HEK293 (cell line): ENCODE results near the gene TM4SF1.
A peak's percentile ranks its signal among the peaks of the same experiment; 100 is the strongest.

Experiments
- CTCF ChIA-PET: fragments of 350-600 bp; formaldehyde crosslinking; extraction: SDS; loops from one replicate; lab custom pipeline; 2021; ENCODE audit warnings: antibody characterized with exemption; lab: Yijun Ruan, JAX
- POLR2A ChIA-PET: fragments of 300-600 bp; formaldehyde crosslinking; extraction: SDS; loops from one replicate; lab custom pipeline; 2020; ENCODE audit warnings: antibody characterized with exemption, inconsistent platforms; lab: Yijun Ruan, JAX
- H3K27ac ChIP-seq: fragments of 200-500 bp; sonication (Bioruptor generic); 2 replicates; pipeline ENCODE4 v1.5.1; 2014; ENCODE audit warnings: low read depth, low read length, control low read depth, inconsistent platforms; ENCODE audit errors: extremely low read depth
- H3K36me3 ChIP-seq, 2 experiments: fragments of 200-500 bp in 1 of 2; sonication (Bioruptor generic) in 1 of 2; 1 replicate in 1 of 2; 2 replicates in 1 of 2; pipeline ENCODE4 v1.5.1; 2014 to 2017; ENCODE audit warnings: inconsistent platforms in 2 of 2, low read length in 2 of 2; ENCODE audit not compliant: control insufficient read depth in 2 of 2, insufficient read depth in 1 of 2
- H3K4me1 ChIP-seq: fragments of 200-500 bp; sonication (Bioruptor generic); 2 replicates; pipeline ENCODE4 v1.5.1; 2014; ENCODE audit warnings: mild to moderate bottlenecking, low read length, inconsistent platforms; ENCODE audit not compliant: control insufficient read depth, insufficient read depth
- H3K4me3 ChIP-seq: 2 replicates; pipeline ENCODE4 v1.5.1; 2011; ENCODE audit warnings: low read depth, mild to moderate bottlenecking, control low read depth, low read length, moderate library complexity
- H3K9me3 ChIP-seq: fragments of 200-500 bp; sonication (Bioruptor generic); 2 replicates; pipeline ENCODE4 v1.5.1; 2014; ENCODE audit warnings: low read depth, low read length, inconsistent platforms; ENCODE audit not compliant: control insufficient read depth, insufficient read depth
- CTCF ChIP-seq: fragments of 450-650 bp; formaldehyde crosslinking; IDR thresholded peaks from 2 replicates; pipeline ENCODE4 v1.5.1; 2016; ENCODE audit warnings: missing biosample characterization, missing genetic modification characterization
- KLF9 ChIP-seq: fragments of 450-650 bp; formaldehyde crosslinking; IDR thresholded peaks from 2 replicates; pipeline ENCODE4 v1.5.1; 2016; ENCODE audit warnings: missing biosample characterization, missing genetic modification characterization, low read depth
- WT1 ChIP-seq: fragments of 450-650 bp; formaldehyde crosslinking; IDR thresholded peaks from 2 replicates; pipeline ENCODE4 v1.5.1; 2016; ENCODE audit warnings: missing biosample characterization, missing genetic modification characterization
- ZFP3 ChIP-seq: fragments of 450-650 bp; formaldehyde crosslinking; IDR thresholded peaks from 2 replicates; pipeline ENCODE4 v1.5.1; 2016; ENCODE audit warnings: low read depth, missing biosample characterization, missing genetic modification characterization
- ZNF132 ChIP-seq: fragments of 450-650 bp; formaldehyde crosslinking; IDR thresholded peaks from 2 replicates; pipeline ENCODE4 v1.5.1; 2017; ENCODE audit warnings: missing biosample characterization, missing genetic modification characterization, borderline replicate concordance
- ZNF157 ChIP-seq: fragments of 450-650 bp; formaldehyde crosslinking; IDR thresholded peaks from 2 replicates; pipeline ENCODE4 v1.5.1; 2016; ENCODE audit warnings: missing biosample characterization, missing genetic modification characterization
- ZNF18 ChIP-seq: fragments of 450-650 bp; formaldehyde crosslinking; IDR thresholded peaks from 2 replicates; pipeline ENCODE4 v1.5.1; 2016; ENCODE audit warnings: missing biosample characterization, missing genetic modification characterization
- ZNF2 ChIP-seq: fragments of 450-650 bp; formaldehyde crosslinking; IDR thresholded peaks from 2 replicates; pipeline ENCODE4 v1.5.1; 2016; ENCODE audit warnings: missing biosample characterization, missing genetic modification characterization
- ZNF341 ChIP-seq: fragments of 450-650 bp; formaldehyde crosslinking; IDR thresholded peaks from 2 replicates; pipeline ENCODE4; 2016; ENCODE audit warnings: low read depth, missing biosample characterization, missing genetic modification characterization
- ZNF404 ChIP-seq: fragments of 450-650 bp; formaldehyde crosslinking; IDR thresholded peaks from 2 replicates; pipeline ENCODE4 v1.5.1; 2017; ENCODE audit warnings: missing biosample characterization, missing genetic modification characterization
- ZNF513 ChIP-seq: fragments of 450-650 bp; IDR thresholded peaks from 2 replicates; pipeline ENCODE4 v1.5.1; 2018; ENCODE audit warnings: missing biosample characterization, missing genetic modification characterization
- ZNF600 ChIP-seq: fragments of 450-650 bp; formaldehyde crosslinking; IDR thresholded peaks from 2 replicates; pipeline ENCODE4 v1.5.1; 2016; ENCODE audit warnings: missing biosample characterization, missing genetic modification characterization
- ZNF629 ChIP-seq: fragments of 450-650 bp; formaldehyde crosslinking; IDR thresholded peaks from 2 replicates; pipeline ENCODE4 v1.5.1; 2017; ENCODE audit warnings: missing biosample characterization, missing genetic modification characterization
- ZNF639 ChIP-seq: fragments of 450-650 bp; formaldehyde crosslinking; IDR thresholded peaks from 2 replicates; pipeline ENCODE4 v1.5.1; 2016; ENCODE audit warnings: missing biosample characterization, missing genetic modification characterization
- ZNF654 ChIP-seq: fragments of 450-650 bp; formaldehyde crosslinking; IDR thresholded peaks from 2 replicates; pipeline ENCODE4 v1.5.1; 2016; ENCODE audit warnings: low read depth, missing biosample characterization, missing genetic modification characterization
- ZNF670 ChIP-seq: fragments of 450-650 bp; formaldehyde crosslinking; IDR thresholded peaks from 2 replicates; pipeline ENCODE4 v1.5.1; 2016; ENCODE audit warnings: missing biosample characterization, missing genetic modification characterization, low read depth
- ZNF677 ChIP-seq: fragments of 450-650 bp; IDR thresholded peaks from 2 replicates; pipeline ENCODE4 v1.5.0; 2018; ENCODE audit warnings: missing biosample characterization, mild to moderate bottlenecking, missing genetic modification characterization, moderate library complexity
- ZXDB ChIP-seq: fragments of 450-650 bp; formaldehyde crosslinking; IDR thresholded peaks from 2 replicates; pipeline ENCODE4 v1.5.1; 2016; ENCODE audit warnings: missing biosample characterization, missing genetic modification characterization

Gene TM4SF1

GRCh38 chr3:149353581-149354184, 23.8 kb downstream of the TM4SF1 start (continued):
- TF ChIP-seq CTCF = no peak
- TF ChIP-seq KLF9 (tag by site-specific recombination) = no peak
- no peak for TF ChIP-seq ZNF629

GRCh38 chr3:149352556-149352955, 24.9 kb downstream of the TM4SF1 start:
- no peak overlapping the region for H3K27ac ChIP-seq
- no peaks in the 10 kb centered on the region for H3K4me1 ChIP-seq
- H3K9me3 ChIP-seq = no peaks in the 10 kb centered on the region
- no peak for TF ChIP-seq ZNF404 (tag by site-specific recombination)
- TF ChIP-seq ZNF654 (tag by site-specific recombination) = peak; percentile 64
- no peak for TF ChIP-seq ZNF639 (tag by site-specific recombination)
- no peak for TF ChIP-seq ZNF157 (tag by site-specific recombination)
- TF ChIP-seq ZNF2 = peak; percentile 95
- TF ChIP-seq, all 188 proteins: peak for 2
- POLR2A ChIA-PET = no interaction called here
- Histone ChIP-seq H3K36me3 (no peaks in the 10 kb centered on the region), H3K4me3 (no peak overlapping the region)
- CTCF ChIA-PET = interaction anchor here (0.7 to 3.4 kb wide), 12 partner anchors 10 to 395 kb away, joined by 3 to 15 read pairs (median 4); no protein-coding TSS in a partner anchor

GRCh38 chr3:149343951-149344350, 33.5 kb downstream of the TM4SF1 start:
- no peak overlapping the region for H3K27ac ChIP-seq
- CTCF ChIA-PET = interaction anchor here (0.6 to 1.3 kb wide), 5 partner anchors 10 to 1198 kb away, joined by 3 to 6 read pairs (median 3); partner anchors contain the start of genes TM4SF18 and TM4SF4
- POLR2A ChIA-PET = no interaction called here
- no peaks in the 10 kb centered on the region for H3K4me1 ChIP-seq
- H3K4me3 ChIP-seq = no peak overlapping the region
- no peaks in the 10 kb centered on the region for H3K36me3 ChIP-seq
- H3K9me3 ChIP-seq = no peaks in the 10 kb centered on the region
- no peak for TF ChIP-seq WT1 (tag by site-specific recombination)
- no peak for TF ChIP-seq ZNF654 (tag by site-specific recombination)
- TF ChIP-seq ZNF513 (tag by site-specific recombination) = no peak
- TF ChIP-seq ZFP3 (tag by site-specific recombination) = no peak
- no peak for TF ChIP-seq ZNF677 (tag by site-specific recombination)
- no peak for TF ChIP-seq ZNF600 (tag by site-specific recombination)
- TF ChIP-seq ZNF341 (tag by site-specific recombination) = no peak
- no peak for TF ChIP-seq ZXDB (tag by site-specific recombination)
- TF ChIP-seq ZNF18 (tag by site-specific recombination) = no peak
- TF ChIP-seq ZNF132 = no peak
- no peak for TF ChIP-seq ZNF670 (tag by site-specific recombination)
- TF ChIP-seq, all 188 proteins: peak for 0
